Measurements from ENCODE around the gene FBLN1. TPM values are rescaled to one million over a fixed set of nuclear protein-coding genes. Genes with fewer than 3 reads are reported as not detected.

FBLN1 gene
- total RNA-seq, 4 donors from 2014 or later, result 33.7 to 546 (median 86.3) TPM

- Histone ChIP-seq H3K36me3 (no peaks in the 10 kb centered on the region), H3K27ac (peak overlapping the region in 2 of 4 donors; percentile 54 to 67), H3K4me3 (no peak overlapping the region), H3K27me3 (peaks cover 0 to 28% (median 0%) of the 10 kb centered on the region in 4 donors), H3K9me3 (no peaks in the 10 kb centered on the region), H3K4me1 (peaks cover 5 to 72% (median 13%) of the 10 kb centered on the region in 3 donors)
- no peak for DNase-seq
- TF ChIP-seq, protein P1, sequence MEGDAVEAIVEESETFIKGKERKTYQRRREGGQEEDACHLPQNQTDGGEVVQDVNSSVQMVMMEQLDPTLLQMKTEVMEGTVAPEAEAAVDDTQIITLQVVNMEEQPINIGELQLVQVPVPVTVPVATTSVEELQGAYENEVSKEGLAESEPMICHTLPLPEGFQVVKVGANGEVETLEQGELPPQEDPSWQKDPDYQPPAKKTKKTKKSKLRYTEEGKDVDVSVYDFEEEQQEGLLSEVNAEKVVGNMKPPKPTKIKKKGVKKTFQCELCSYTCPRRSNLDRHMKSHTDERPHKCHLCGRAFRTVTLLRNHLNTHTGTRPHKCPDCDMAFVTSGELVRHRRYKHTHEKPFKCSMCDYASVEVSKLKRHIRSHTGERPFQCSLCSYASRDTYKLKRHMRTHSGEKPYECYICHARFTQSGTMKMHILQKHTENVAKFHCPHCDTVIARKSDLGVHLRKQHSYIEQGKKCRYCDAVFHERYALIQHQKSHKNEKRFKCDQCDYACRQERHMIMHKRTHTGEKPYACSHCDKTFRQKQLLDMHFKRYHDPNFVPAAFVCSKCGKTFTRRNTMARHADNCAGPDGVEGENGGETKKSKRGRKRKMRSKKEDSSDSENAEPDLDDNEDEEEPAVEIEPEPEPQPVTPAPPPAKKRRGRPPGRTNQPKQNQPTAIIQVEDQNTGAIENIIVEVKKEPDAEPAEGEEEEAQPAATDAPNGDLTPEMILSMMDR (IDR thresholded peaks at IDR 0.05), result no peak
- no peak for TF ChIP-seq POLR2A (IDR thresholded peaks at IDR 0.05)
- 55 to 59% methylated on average over 10 of the region's 10 CpGs for WGBS, 2 donors
- intact Hi-C loops (cut with DNase I), result no loop called here
These were observed 5.1 kb upstream of the FBLN1 start for GRCh38 chr22:45497351-45498145.

- DNase-seq, result no peak
- Histone ChIP-seq H3K27me3 (peaks cover 0 to 48% (median 0%) of the 10 kb centered on the region in 4 donors), H3K4me3 (no peak overlapping the region), H3K36me3 (no peaks in the 10 kb centered on the region), H3K9me3 (no peaks in the 10 kb centered on the region), H3K4me1 (peaks cover 18 to 78% (median 21%) of the 10 kb centered on the region in 3 donors), H3K27ac (peak overlapping the region in 3 of 4 donors; percentile 15 to 57 (median 45))
- 89 to 100% methylated on average over 3 of the region's 3 CpGs for WGBS, 2 donors
- intact Hi-C loops (cut with DNase I), result no loop called here
- TF ChIP-seq, protein P1 (IDR thresholded peaks at IDR 0.05), result no peak
- TF ChIP-seq POLR2A (IDR thresholded peaks at IDR 0.05), result no peak
These were observed 2.9 kb upstream of the FBLN1 start for GRCh38 chr22:45499746-45500145.

DNA sequence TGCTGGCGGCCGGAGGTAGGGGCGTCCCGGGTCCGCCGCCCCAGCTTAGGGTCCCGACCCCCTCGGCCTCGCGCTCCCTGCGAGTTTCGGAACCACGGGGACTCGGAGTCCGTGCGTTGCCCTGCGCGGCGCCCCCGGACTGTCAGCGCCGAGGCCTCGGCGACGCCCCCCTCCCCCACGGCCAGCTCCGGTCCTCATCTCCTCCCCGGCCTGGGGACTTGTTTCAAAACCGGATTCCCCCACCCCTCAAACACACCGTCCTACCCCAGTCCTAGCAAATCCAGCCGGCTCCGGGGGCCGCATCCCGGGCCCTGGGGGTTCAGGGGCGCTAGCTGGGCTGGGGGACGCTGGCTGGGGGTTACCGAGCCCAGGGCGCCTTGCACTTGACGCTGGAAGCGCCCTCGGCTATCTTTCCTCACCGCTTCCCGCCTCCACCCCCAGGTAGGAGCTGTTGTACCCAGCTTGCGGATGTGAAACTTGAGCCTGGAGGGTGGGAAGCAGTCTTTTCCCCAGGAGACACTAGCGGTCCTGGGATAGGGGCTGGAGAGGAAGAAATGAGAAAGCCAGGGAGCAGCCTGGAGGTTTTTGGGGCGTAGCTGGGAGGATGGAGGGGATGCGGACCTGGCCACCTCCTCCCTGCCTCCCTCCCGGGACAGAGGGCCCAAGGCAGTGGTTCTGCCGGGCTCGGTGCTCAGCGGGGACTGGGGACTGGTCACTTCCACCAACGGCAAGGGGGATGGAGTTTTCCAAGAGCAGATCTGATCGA, 550 bp downstream of the FBLN1 start:
- intact Hi-C loops (cut with DNase I), result no loop called here
- H3K27me3 ChIP-seq, result peaks cover 0 to 48% (median 0%) of the 10 kb centered on the region in 4 donors
- H3K27ac ChIP-seq, result peak overlapping the region; percentile 81 to 90 (median 86)
- H3K9me3 ChIP-seq, result no peaks in the 10 kb centered on the region
- H3K36me3 ChIP-seq, result no peaks in the 10 kb centered on the region
- TF ChIP-seq, protein P1 (IDR thresholded peaks at IDR 0.05), result no peak
- TF ChIP-seq POLR2A (IDR thresholded peaks at IDR 0.05), result no peak
- WGBS, 2 donors, result 2 to 37% methylated on average over 2 to 12 of the region's 53 CpGs
- H3K4me3 ChIP-seq, result peak overlapping the region; percentile 49 to 78 (median 58)
- H3K4me1 ChIP-seq, result peaks cover 18 to 98% (median 27%) of the 10 kb centered on the region in 3 donors
- no peak for DNase-seq

GRCh38 chr22:45503816-45504372, 1.2 kb downstream of the FBLN1 start:
- Histone ChIP-seq H3K36me3 (no peaks in the 10 kb centered on the region), H3K4me3 (peak overlapping the region; percentile 49 to 78 (median 58)), H3K9me3 (no peaks in the 10 kb centered on the region), H3K27me3 (peaks cover 0 to 44% (median 0%) of the 10 kb centered on the region in 4 donors), H3K27ac (peak overlapping the region; percentile 81 to 90 (median 86)), H3K4me1 (peaks cover 18 to 98% (median 24%) of the 10 kb centered on the region in 3 donors)
- no peak for DNase-seq
- whole genome bisulfite sequencing, 2 donors, result 10% methylated on average over 4 of the region's 15 CpGs; no CpG with 5 or more reads in 1 of the 2 donors
- TF ChIP-seq, protein P1 (IDR thresholded peaks at IDR 0.05), result no peak
- no peak for TF ChIP-seq POLR2A (IDR thresholded peaks at IDR 0.05)
- intact Hi-C loops (cut with DNase I), result no loop called here
